Liver (tissue), 3 donors: ENCODE data around the gene COL20A1.

ENCODE experiments used
- FOXA1 ChIP-seq: IDR thresholded peaks from 2 replicates; pipeline ENCODE4 v1.6.1; 2016; ENCODE audit warnings: antibody characterized with exemption
- FOXA2 ChIP-seq: IDR thresholded peaks from 2 replicates; pipeline ENCODE4 v1.6.1; 2016; ENCODE audit warnings: antibody characterized with exemption
- GABPA ChIP-seq, 2 donors: IDR thresholded peaks in 1 of 2; conservative IDR thresholded peaks in 1 of 2; 2 replicates each; pipeline ENCODE4 v1.6.1; 2016; ENCODE audit warnings: antibody characterized with exemption in 2 of 2, mild to moderate bottlenecking in 1 of 2, moderate library complexity in 1 of 2
- JUND ChIP-seq, 2 donors: IDR thresholded peaks; 2 replicates each; pipeline ENCODE4 v1.6.1; 2016; ENCODE audit warnings: antibody characterized with exemption in 2 of 2
- MAX ChIP-seq: IDR thresholded peaks from 2 replicates; pipeline ENCODE4 v1.6.1; 2016; ENCODE audit warnings: antibody characterized with exemption
- RAD21 ChIP-seq, 2 donors: IDR thresholded peaks; 2 replicates each; pipeline ENCODE4 v1.6.1; 2016; ENCODE audit warnings: antibody characterized with exemption in 2 of 2, mild to moderate bottlenecking in 2 of 2
- REST ChIP-seq: IDR thresholded peaks from 2 replicates; pipeline ENCODE4 v1.6.1; 2016; ENCODE audit warnings: antibody characterized with exemption, mild to moderate bottlenecking
- RXRA ChIP-seq, 2 donors: IDR thresholded peaks; 2 replicates each; pipeline ENCODE4 v1.6.1; 2017 to 2018; ENCODE audit warnings: antibody characterized with exemption in 2 of 2, mild to moderate bottlenecking in 1 of 2
- SP1 ChIP-seq: IDR thresholded peaks from 2 replicates; pipeline ENCODE4 v1.6.1; 2018; ENCODE audit warnings: antibody characterized with exemption, mild to moderate bottlenecking
- TAF1 ChIP-seq: conservative IDR thresholded peaks from 2 replicates; pipeline ENCODE4 v1.6.1; 2016; ENCODE audit warnings: antibody characterized with exemption, mild to moderate bottlenecking
- ZBTB33 ChIP-seq: IDR thresholded peaks from 2 replicates; pipeline ENCODE4 v1.6.1; 2016; ENCODE audit warnings: antibody characterized with exemption
- TF ChIP-seq, protein P1 (sequence below): fragments of 150-350 bp; IDR thresholded peaks from 2 replicates; pipeline ENCODE4 v1.5.1; 2017; ENCODE audit warnings: improper control_type of control experiment, low read depth, low read length; ENCODE audit not compliant: missing input control
- donor health status: healthy.
- donor health status: healthy.

DNA sequence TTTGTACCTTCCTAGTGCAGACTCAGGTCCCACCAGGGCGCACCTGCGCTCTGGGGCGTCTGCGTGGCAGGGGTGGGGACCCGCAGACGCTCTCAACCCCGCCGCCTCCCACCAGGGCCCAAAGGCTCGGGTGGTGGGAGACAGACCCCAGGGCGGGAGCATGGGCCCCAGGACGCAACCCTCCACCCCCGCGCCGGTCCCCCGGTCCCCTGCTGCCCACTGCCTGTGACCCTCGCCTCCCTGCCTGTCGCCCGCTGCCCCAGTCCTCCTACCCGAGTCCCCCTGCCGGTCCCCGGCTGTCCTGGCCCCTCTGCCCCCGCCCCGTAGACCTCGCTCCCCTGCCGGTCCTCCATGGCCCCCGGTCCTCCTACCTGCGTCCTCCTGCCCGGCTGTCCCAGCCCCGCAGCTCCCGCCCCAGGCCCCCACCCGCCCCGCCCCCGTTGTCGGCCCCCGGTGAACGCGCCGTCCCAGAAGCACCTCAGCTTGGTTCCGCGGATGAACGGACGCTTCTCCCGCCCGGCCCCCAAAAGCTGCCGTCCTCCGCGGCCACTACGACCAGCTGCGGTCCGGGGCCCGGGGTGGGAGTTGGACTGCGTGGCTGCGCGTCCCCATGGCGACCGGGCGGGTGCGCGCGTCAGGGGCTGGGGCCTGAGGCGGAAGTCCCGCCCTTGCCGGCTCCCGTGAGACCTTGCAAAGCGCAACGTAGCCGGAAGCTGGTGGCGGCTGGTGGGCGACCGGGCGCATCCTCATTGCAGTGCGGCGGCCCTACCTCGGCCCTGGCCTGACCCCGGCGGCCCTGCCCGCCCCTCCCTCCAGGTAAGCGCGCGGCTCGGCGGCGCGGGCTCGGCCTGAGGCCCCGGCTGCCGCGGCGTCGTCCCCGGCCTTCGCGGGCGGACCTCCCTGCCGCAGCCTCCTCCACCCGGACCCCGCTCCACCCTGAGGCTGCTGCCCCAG lies 20.6 kb upstream of the COL20A1 start, which contains the start of gene ARFGAP1:
- TF ChIP-seq RAD21 (IDR thresholded peaks at IDR 0.05) (no peak), REST (no peak), SP1 (no peak), MAX (no peak), FOXA1 (no peak), JUND (IDR thresholded peaks at IDR 0.05) (no peak), ZBTB33 (no peak), RXRA (IDR thresholded peaks at IDR 0.05) (no peak), GABPA (IDR thresholded peaks at IDR 0.05 in 1 of 2, conservative IDR thresholded peaks at IDR 0.05 in 1 of 2) (peak; percentile 65 to 92), FOXA2 (no peak), TAF1 (no peak)
- TF ChIP-seq, protein P1, sequence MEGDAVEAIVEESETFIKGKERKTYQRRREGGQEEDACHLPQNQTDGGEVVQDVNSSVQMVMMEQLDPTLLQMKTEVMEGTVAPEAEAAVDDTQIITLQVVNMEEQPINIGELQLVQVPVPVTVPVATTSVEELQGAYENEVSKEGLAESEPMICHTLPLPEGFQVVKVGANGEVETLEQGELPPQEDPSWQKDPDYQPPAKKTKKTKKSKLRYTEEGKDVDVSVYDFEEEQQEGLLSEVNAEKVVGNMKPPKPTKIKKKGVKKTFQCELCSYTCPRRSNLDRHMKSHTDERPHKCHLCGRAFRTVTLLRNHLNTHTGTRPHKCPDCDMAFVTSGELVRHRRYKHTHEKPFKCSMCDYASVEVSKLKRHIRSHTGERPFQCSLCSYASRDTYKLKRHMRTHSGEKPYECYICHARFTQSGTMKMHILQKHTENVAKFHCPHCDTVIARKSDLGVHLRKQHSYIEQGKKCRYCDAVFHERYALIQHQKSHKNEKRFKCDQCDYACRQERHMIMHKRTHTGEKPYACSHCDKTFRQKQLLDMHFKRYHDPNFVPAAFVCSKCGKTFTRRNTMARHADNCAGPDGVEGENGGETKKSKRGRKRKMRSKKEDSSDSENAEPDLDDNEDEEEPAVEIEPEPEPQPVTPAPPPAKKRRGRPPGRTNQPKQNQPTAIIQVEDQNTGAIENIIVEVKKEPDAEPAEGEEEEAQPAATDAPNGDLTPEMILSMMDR = no peak
